Stimulated activated CD8-positive, alpha-beta memory T cell treated with anti-CD3 and anti-CD28 coated beads, Interleukin-15, amount 100 ng/mL, for 24 hours (primary cell): ENCODE data around the gene RGS9.

ENCODE experiments used
- DNase-seq: peaks from one replicate; pipeline ENCODE4 v3.0.0-alpha.2; 2020; ENCODE audit warnings: low read depth

The RGS9 gene

DNA sequence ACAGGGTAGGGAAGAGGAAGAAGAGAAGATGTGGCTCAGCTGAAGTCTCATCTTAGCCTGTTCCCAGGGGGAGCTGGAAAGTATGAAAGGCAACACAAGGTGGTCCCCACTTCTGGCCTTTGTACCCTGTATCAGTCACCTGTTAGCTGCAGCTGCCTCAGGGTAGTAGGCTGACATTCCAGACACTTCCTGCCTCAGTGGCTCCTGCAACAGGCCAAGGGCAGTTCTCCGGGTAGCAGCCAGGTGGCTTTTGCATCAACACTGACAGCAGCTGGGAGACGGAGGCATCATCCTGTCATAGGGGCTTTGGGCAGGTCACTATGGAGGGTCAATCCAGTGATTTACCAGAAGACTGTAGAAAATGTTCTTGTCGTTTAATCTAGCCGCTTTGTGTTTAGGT, 124.0 kb downstream of the RGS9 start:
- DNase-seq = no peak

GRCh38 chr17:65261682-65262636, 124.8 kb downstream of the RGS9 start:
- DNase-seq = no peak

DNA sequence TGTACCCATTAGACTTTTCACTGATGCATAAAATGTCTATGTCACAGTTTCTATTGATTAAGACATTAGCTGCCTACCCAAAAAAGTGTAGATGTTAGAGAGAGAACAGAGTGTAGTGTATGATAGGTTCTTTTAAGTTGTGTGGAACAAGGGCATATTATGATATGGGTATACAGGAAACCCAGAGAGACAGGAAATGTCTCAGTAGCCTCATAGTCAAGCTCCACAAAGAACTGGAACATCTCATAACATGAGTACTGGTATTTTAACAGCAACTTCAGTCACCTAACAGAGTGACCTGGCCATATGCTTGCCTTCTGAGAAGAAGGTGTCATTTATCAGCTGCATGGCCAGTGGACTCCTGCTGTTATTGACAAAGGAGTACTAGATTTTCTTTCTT, 128.1 kb downstream of the RGS9 start:
- no peak for DNase-seq

- DNase-seq = no peak
Measured at GRCh38 chr17:65268832-65269231, 131.7 kb downstream of the RGS9 start.

GRCh38 chr17:65270499-65271253, 133.5 kb downstream of the RGS9 start:
- DNase-seq = no peak

GRCh38 chr17:65271296-65271695, 134.1 kb downstream of the RGS9 start:
- no peak for DNase-seq
